SK-N-SH (cell line): Measurements from ENCODE around the gene KCNIP4. TPM values are rescaled to one million over a fixed set of nuclear protein-coding genes. Genes with fewer than 3 reads are reported as not detected.
A peak's percentile ranks its signal among the peaks of the same experiment; 100 is the strongest.

Experiments used
- CTCF ChIA-PET: fragments of 300-600, 350-600 bp; formaldehyde crosslinking; extraction: SDS; loops from one replicate; lab custom pipeline; 2021; lab: Yijun Ruan, JAX
- POLR2A ChIA-PET: fragments of 350-600 bp; sonication (Branson Sonifier 250); formaldehyde crosslinking; extraction: SDS; loops from one replicate; lab custom pipeline; 2020; ENCODE audit warnings: antibody characterized with exemption, inconsistent platforms; lab: Yijun Ruan, JAX
- DNase-seq: peaks from one replicate; pipeline ENCODE4 v3.0.0; 2012
- H2AFZ ChIP-seq: fragments of 200-600 bp; sonication (generic); 2 replicates; pipeline ENCODE4 v1.8.1; 2016; ENCODE audit warnings: antibody characterized with exemption, mild to moderate bottlenecking, low read depth
- H3F3A ChIP-seq: fragments of 200-600 bp; sonication (generic); replicated peaks from 2 replicates; pipeline ENCODE3; 2016; ENCODE audit warnings: antibody characterized with exemption, mild to moderate bottlenecking; ENCODE audit not compliant: insufficient read depth
- H3K27ac ChIP-seq, 2 experiments: fragments of 200-500 bp in 1 of 2; fragments of 200-600 bp in 1 of 2; sonication (Bioruptor generic) in 1 of 2; sonication (generic), shearing (Covaris generic) in 1 of 2; 2 replicates each; pipeline versions ENCODE4 v1.5.1 to v1.6.1; 2014 to 2016; ENCODE audit warnings: low read depth in 2 of 2, inconsistent platforms in 1 of 2, low read length in 1 of 2, mild to moderate bottlenecking in 1 of 2, mixed read lengths in 1 of 2
- H3K27me3 ChIP-seq: fragments of 200-600 bp; sonication (generic), shearing (Covaris generic); 2 replicates; pipeline ENCODE4 v1.6.1; 2016; ENCODE audit warnings: mixed run types; ENCODE audit not compliant: insufficient read depth
- H3K36me3 ChIP-seq, 2 experiments: fragments of 200-500 bp in 1 of 2; fragments of 200-600 bp in 1 of 2; sonication (Bioruptor generic) in 1 of 2; sonication (generic) in 1 of 2; replicated peaks in 1 of 2; 2 replicates each; pipeline versions ENCODE3 to v1.5.1; 2014 to 2016; ENCODE audit warnings: low read length in 1 of 2, mild to moderate bottlenecking in 1 of 2; ENCODE audit not compliant: insufficient read depth in 2 of 2, control insufficient read depth in 1 of 2
- H3K4me1 ChIP-seq, 2 experiments: fragments of 200-500 bp in 1 of 2; fragments of 200-600 bp in 1 of 2; sonication (Bioruptor generic) in 1 of 2; sonication (generic), shearing (Covaris generic) in 1 of 2; 2 replicates each; pipeline versions ENCODE4 v1.5.1 to v1.6.1; 2014 to 2016; ENCODE audit warnings: low read depth in 1 of 2, low read length in 1 of 2, mixed run types in 1 of 2; ENCODE audit not compliant: insufficient read depth in 2 of 2, control insufficient read depth in 1 of 2
- H3K4me2 ChIP-seq: fragments of 200-600 bp; sonication (generic), shearing (Covaris generic); 2 replicates; pipeline ENCODE4 v1.6.1; 2017; ENCODE audit warnings: mixed run types
- H3K4me3 ChIP-seq, 2 experiments: fragments of 200-500 bp in 1 of 2; fragments of 200-600 bp in 1 of 2; sonication (Bioruptor generic) in 1 of 2; sonication (generic), shearing (Covaris generic) in 1 of 2; 2 replicates each; pipeline versions ENCODE4 v1.5.1 to v1.8.1; 2014 to 2016; ENCODE audit warnings: low read depth in 2 of 2, inconsistent platforms in 1 of 2, low read length in 1 of 2, mild to moderate bottlenecking in 1 of 2, mixed read lengths in 1 of 2, moderate library complexity in 1 of 2
- H3K79me2 ChIP-seq: fragments of 200-600 bp; sonication (generic); 2 replicates; pipeline ENCODE4 v1.8.1; 2017; ENCODE audit warnings: mild to moderate bottlenecking; ENCODE audit not compliant: insufficient read depth
- H3K9ac ChIP-seq: fragments of 200-600 bp; sonication (generic); 2 replicates; pipeline ENCODE4 v1.6.1; 2017; ENCODE audit warnings: mixed run types
- H3K9me2 ChIP-seq: fragments of 200-600 bp; sonication (generic); 2 replicates; pipeline ENCODE4 v1.6.1; 2017; ENCODE audit warnings: mixed run types
- H3K9me3 ChIP-seq: fragments of 200-600 bp; sonication (generic); 2 replicates; pipeline ENCODE4 v1.6.1; 2017; ENCODE audit warnings: mixed run types, mild to moderate bottlenecking, moderate library complexity
- H4K20me1 ChIP-seq: fragments of 200-600 bp; sonication (generic); 2 replicates; pipeline ENCODE4 v1.6.1; 2017; ENCODE audit warnings: mild to moderate bottlenecking, mixed run types; ENCODE audit not compliant: insufficient read depth
- FOSL2 ChIP-seq: IDR thresholded peaks from 2 replicates; pipeline ENCODE4 v1.4.0; 2012; ENCODE audit warnings: low read depth, mild to moderate bottlenecking, moderate library complexity, borderline replicate concordance
- GATA2 ChIP-seq: sonication (generic); formaldehyde crosslinking; IDR thresholded peaks from 2 replicates; pipeline ENCODE4 v1.5.0; 2020; ENCODE audit warnings: mild to moderate bottlenecking, missing genetic modification reagents
- NFIC ChIP-seq: IDR thresholded peaks from 2 replicates; pipeline ENCODE4 v1.4.0; 2012; ENCODE audit warnings: borderline replicate concordance
- RAD21 ChIP-seq: IDR thresholded peaks from 2 replicates; pipeline ENCODE4 v1.6.1; 2012; ENCODE audit warnings: mild to moderate bottlenecking, low read length
- RCOR1 ChIP-seq: fragments of 150-350 bp; IDR thresholded peaks from 2 replicates; pipeline ENCODE4 v1.6.1; 2017; ENCODE audit warnings: antibody characterized with exemption, low read length
- USF2 ChIP-seq: fragments of 150-350 bp; IDR thresholded peaks from 2 replicates; pipeline ENCODE4 v1.6.1; 2017; ENCODE audit warnings: antibody characterized with exemption, low read length, low read depth, borderline replicate concordance
- WGBS: methylation state at CpG from one replicate; pipeline ENCODE4 v1.1.6; 2017; ENCODE audit warnings: low lambda C conversion rate; 5-methylcytosine and 5-hydroxymethylcytosine counted together
- polyA plus RNA-seq, 3 experiments: library from polyadenylated mRNA; depleted of rRNA; stranded (reverse); fragments of >200 nt; gene quantifications; 2 replicates each; pipeline ENCODE4 v1.2.3, GENCODE V29; 2012

Gene KCNIP4
- polyA plus RNA-seq, 1 of the 3 experiments (the other 2 are of a cell fraction), result 0.18 TPM

GRCh38 chr4:21652508-21653231, 295.9 kb downstream of the KCNIP4 start:
- Histone ChIP-seq H3K27ac (peak overlapping the region in 1 of 2 experiments; percentile 81; a peak in 2 of 4 replicates), H3K9me2 (no peaks in the 10 kb centered on the region), H3K9me3 (no peaks in the 10 kb centered on the region), H3K27me3 (no peaks in the 10 kb centered on the region), H3K4me3 (no peak overlapping the region), H3K36me3 (no peaks in the 10 kb centered on the region), H3K4me2 (no peak overlapping the region), H3K79me2 (no peaks in the 10 kb centered on the region), H4K20me1 (no peaks in the 10 kb centered on the region), H3K4me1 (peaks cover 0 to 18% of the 10 kb centered on the region in 2 experiments; a peak in 2 of 4 replicates), H2AFZ (no peak overlapping the region), H3F3A (no peaks in the 10 kb centered on the region), H3K9ac (no peak overlapping the region)
- no peak for DNase-seq
- WGBS, result 26% methylated on average over 3 of the region's 3 CpGs
- TF ChIP-seq RAD21 (no peak), GATA2 (CRISPR knock-in tag) (peak; percentile 23)
- POLR2A ChIA-PET, result no interaction called here
- CTCF ChIA-PET, result interaction anchor here (1.0 kb wide), 1 partner anchor 114 kb away, joined by 3 read pairs; no protein-coding TSS in a partner anchor

- no peak overlapping the region for H3K4me3 ChIP-seq
- no peak overlapping the region for H2AFZ ChIP-seq
- POLR2A ChIA-PET, result no interaction called here
- no peaks in the 10 kb centered on the region for H3K36me3 ChIP-seq
- WGBS, result 24% methylated on average over 2 of the region's 2 CpGs
- DNase-seq, result no peak
- TF ChIP-seq RAD21, result no peak
- TF ChIP-seq NFIC, result no peak
- no peak overlapping the region for H3K9ac ChIP-seq
- H3K9me2 ChIP-seq, result no peaks in the 10 kb centered on the region
- H3K9me3 ChIP-seq, result no peaks in the 10 kb centered on the region
- CTCF ChIA-PET, result interaction anchor here (1.5 kb wide), 1 partner anchor 27 kb away, joined by 4 read pairs; no protein-coding TSS in a partner anchor
- H3K79me2 ChIP-seq, result no peaks in the 10 kb centered on the region
- no peaks in the 10 kb centered on the region for H3K27me3 ChIP-seq
- H3K4me2 ChIP-seq, result no peak overlapping the region
- H3K27ac ChIP-seq, result no peak overlapping the region
- no peaks in the 10 kb centered on the region for H3F3A ChIP-seq
- H3K4me1 ChIP-seq, result peaks cover 0 to 14% of the 10 kb centered on the region in 2 experiments; a peak in 2 of 4 replicates
- no peaks in the 10 kb centered on the region for H4K20me1 ChIP-seq
Measured at GRCh38 chr4:21649391-21650090, 299.0 kb downstream of the KCNIP4 start.

- Histone ChIP-seq H3K27me3 (no peaks in the 10 kb centered on the region), H3K27ac (peak overlapping the region in 1 of 2 experiments; percentile 68; a peak in 2 of 4 replicates), H3K4me2 (no peak overlapping the region), H2AFZ (no peak overlapping the region), H3K36me3 (no peaks in the 10 kb centered on the region), H3K9me2 (no peaks in the 10 kb centered on the region), H3F3A (no peaks in the 10 kb centered on the region), H3K9me3 (no peaks in the 10 kb centered on the region), H3K4me1 (peaks cover 0 to 3% of the 10 kb centered on the region in 2 experiments; a peak in 2 of 4 replicates), H3K4me3 (no peak overlapping the region), H3K79me2 (no peaks in the 10 kb centered on the region), H4K20me1 (no peaks in the 10 kb centered on the region), H3K9ac (no peak overlapping the region)
- TF ChIP-seq FOSL2, result no peak
- TF ChIP-seq RCOR1, result peak; percentile 63; the same call in 1 of the 2 replicates
- TF ChIP-seq USF2, result no peak
- peak; percentile 71 for TF ChIP-seq GATA2 (CRISPR knock-in tag)
- WGBS, result 84% methylated on average over 1 of the region's 1 CpG
- POLR2A ChIA-PET, result no interaction called here
- no peak for DNase-seq
- CTCF ChIA-PET, result no interaction called here
Measured at GRCh38 chr4:21645776-21646175, 302.8 kb downstream of the KCNIP4 start.
